G401 (cell line): Measurements from ENCODE around the gene AKR1D1. TPM values are rescaled to one million over a fixed set of nuclear protein-coding genes. Genes with fewer than 3 reads are reported as not detected.
"Not testable (repeated sequence)": the region's sequence is repeated elsewhere in the genome, so short reads cannot be mapped to it uniquely, and the experiment has no call there.

Experiments
- DNase-seq: peaks from one replicate; pipeline ENCODE4 v3.0.0-alpha.2; 2015; ENCODE audit warnings: low spot score
- in situ Hi-C: cut with HindIII; loops from 2 replicates; pipeline ENCODE4 v1.10.0; 2016; ENCODE audit warnings: low sequenced_read_pairs, mixed read lengths
- total RNA-seq: library from RNA; depleted of rRNA; stranded (reverse); fragments of >200 nt; shearing (Covaris generic); gene quantifications from 2 replicates; pipeline ENCODE4 v1.2.3, GENCODE V29; 2014

The AKR1D1 gene
- total RNA-seq, 1 experiment from 2014 or later = not detected

- in situ Hi-C loops = no loop called here
- no peak for DNase-seq
These were observed 29.0 kb downstream of the AKR1D1 start for GRCh38 chr7:138105221-138105620.

- in situ Hi-C loops = no loop called here
These were observed 38.8 kb downstream of the AKR1D1 start for GRCh38 chr7:138115047-138115446.

GRCh38 chr7:138116141-138116540, 39.9 kb downstream of the AKR1D1 start:
- in situ Hi-C loops = no loop called here
- DNase-seq = no peak

More at GRCh38 chr7:138115047-138115446, 38.8 kb downstream of the AKR1D1 start:
- no peak for DNase-seq

GRCh38 chr7:138116892-138117291, 40.6 kb downstream of the AKR1D1 start:
- in situ Hi-C loops = no loop called here
- no peak for DNase-seq

- in situ Hi-C loops = no loop called here
- no peak for DNase-seq
These were observed 44.0 kb downstream of the AKR1D1 start for GRCh38 chr7:138120140-138120827.

- in situ Hi-C loops = no loop called here
- DNase-seq = no peak
These were observed 45.9 kb downstream of the AKR1D1 start for GRCh38 chr7:138122162-138122561.

GRCh38 chr7:138125119-138125518, 48.9 kb downstream of the AKR1D1 start:
- in situ Hi-C loops = no loop called here
- no peak for DNase-seq

- in situ Hi-C loops = no loop called here
These were observed 49.4 kb downstream of the AKR1D1 start for GRCh38 chr7:138125598-138126111.

GRCh38 chr7:138126928-138127327, 50.7 kb downstream of the AKR1D1 start:
- in situ Hi-C loops = no loop called here
- no peak for DNase-seq

More at GRCh38 chr7:138125598-138126111, 49.4 kb downstream of the AKR1D1 start:
- DNase-seq = no peak

GRCh38 chr7:138127996-138128395, 51.7 kb downstream of the AKR1D1 start:
- no peak for DNase-seq
- in situ Hi-C loops = no loop called here

GRCh38 chr7:138129551-138130165, 53.4 kb downstream of the AKR1D1 start:
- in situ Hi-C loops = no loop called here
- no peak for DNase-seq

GRCh38 chr7:138137423-138138171, 61.3 kb downstream of the AKR1D1 start:
- in situ Hi-C loops = no loop called here
- DNase-seq = no peak

GRCh38 chr7:138138244-138138643, 62.0 kb downstream of the AKR1D1 start:
- no peak for DNase-seq
- in situ Hi-C loops = no loop called here

GRCh38 chr7:138142583-138143201, 66.4 kb downstream of the AKR1D1 start:
- in situ Hi-C loops = no loop called here
- no peak for DNase-seq

GRCh38 chr7:138144958-138145357, 68.7 kb downstream of the AKR1D1 start:
- no peak for DNase-seq
- in situ Hi-C loops = no loop called here

- in situ Hi-C loops, DNase-seq: not testable (repeated sequence)
These were observed 70.0 kb downstream of the AKR1D1 start for GRCh38 chr7:138146221-138146620.

- in situ Hi-C loops, DNase-seq: not testable (repeated sequence)
These were observed 70.8 kb downstream of the AKR1D1 start for GRCh38 chr7:138146757-138147734.
